Left ventricle myocardium inferior (tissue), 1 donor: Measurements from ENCODE around the gene SHE. TPM values are rescaled to one million over a fixed set of nuclear protein-coding genes. Genes with fewer than 3 reads are reported as not detected.

ENCODE experiments used
- DNase-seq: peaks from one replicate; pipeline ENCODE4 v3.0.0-alpha.2; 2020
- H3K27ac ChIP-seq: fragments of 200-600 bp; replicated peaks from 2 replicates; pipeline ENCODE4 v1.8.0; 2021
- H3K27me3 ChIP-seq: fragments of 200-600 bp; 2 replicates; pipeline ENCODE4 v1.8.0; 2021; ENCODE audit warnings: low read depth
- H3K36me3 ChIP-seq: fragments of 200-600 bp; 2 replicates; pipeline ENCODE4 v1.8.0; 2021
- H3K4me1 ChIP-seq: fragments of 200-600 bp; 2 replicates; pipeline ENCODE4 v1.8.0; 2021
- H3K4me3 ChIP-seq: fragments of 200-600 bp; 2 replicates; pipeline ENCODE4 v1.8.0; 2021; ENCODE audit warnings: mild to moderate bottlenecking, moderate library complexity
- H3K9me3 ChIP-seq: fragments of 200-600 bp; replicated peaks from 2 replicates; pipeline ENCODE4 v1.8.0; 2021
- intact Hi-C: fragments of 100-400 bp; cut with micrococcal nuclease; formaldehyde crosslinking; loops from one replicate; pipeline ENCODE4 v1.11.0; 2022
- long read RNA-seq: library from polyadenylated mRNA; unstranded; transcript quantifications from one replicate; pipeline ENCODE4 v2.0.0, GENCODE V29; 2021
- total RNA-seq: library from RNA; stranded (reverse); fragmentation: NEBNext Ultra II Directional; extraction: Animal tissue kit (Norgen Biotek cat#: 25700); gene quantifications from one replicate; pipeline ENCODE4 v1.2.1, GENCODE V29; 2021
- TF ChIP-seq, protein P1 (sequence below): fragments of 200-600 bp; IDR thresholded peaks from 2 replicates; pipeline ENCODE4 v1.8.0; 2021; ENCODE audit warnings: antibody characterized with exemption, mild to moderate bottlenecking, borderline replicate concordance
- donor health status: DM: no; HTN: yes; CAD: no; lungs with severe emphysema.

SHE gene
- 9.2 TPM for total RNA-seq
- long read RNA-seq, full-length matches to known transcripts: 11 of 24 reads
- long read RNA-seq, partial matches to known transcripts: 5 of 24 reads
- long read RNA-seq, other reads (novel, unspliced or antisense): 8 of 24 reads

DNA sequence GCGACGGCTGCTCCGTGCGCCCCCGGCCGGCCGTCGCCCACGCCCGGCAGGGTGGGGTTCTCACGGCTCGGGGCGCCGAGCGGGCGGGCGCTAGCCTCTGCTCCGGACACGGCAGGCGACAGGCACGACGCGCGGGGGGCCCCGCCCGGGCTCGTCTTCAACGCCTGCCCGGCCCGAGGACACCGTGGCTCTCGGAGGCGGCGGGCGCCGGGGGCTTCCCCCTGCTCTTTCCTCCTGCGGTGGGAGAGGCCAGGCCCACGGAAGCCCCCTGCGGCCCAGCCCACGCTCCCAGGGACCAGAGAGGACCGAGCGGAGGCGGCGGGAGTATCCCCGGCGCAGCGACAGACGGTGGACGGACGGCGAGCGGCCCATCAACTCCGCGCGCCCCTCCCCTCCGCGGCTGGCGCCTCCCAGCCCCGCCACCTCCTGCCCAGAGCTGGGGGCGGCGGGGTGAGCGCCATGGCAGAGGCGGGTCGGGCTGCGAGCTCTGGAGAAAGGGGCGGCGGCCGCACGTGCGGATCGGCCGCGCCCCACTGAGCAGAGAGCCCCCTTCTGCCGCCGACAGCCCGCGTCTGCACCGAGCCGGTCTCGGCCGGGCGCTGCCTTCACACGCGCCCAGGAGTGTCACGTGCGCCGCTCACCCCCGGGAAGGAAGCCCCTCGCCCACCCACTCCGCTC, at the start of gene SHE, which contains the start of gene TDRD10:
Gene SHE (minus strand): TSS at position 347 of the 678 bp plus-strand sequence. CDS start 386 bp downstream, outside the sequence.
Gene TDRD10 (plus strand): TSS at position 154 of the 678 bp plus-strand sequence. CDS start 4,685 bp downstream, outside the sequence.
- Histone ChIP-seq H3K4me3 (peak within 1 kb of the TSS; percentile 74), H3K9me3 (peaks cover 10% of the 10 kb centered on the region), H3K4me1 (peaks cover 45% of the 10 kb centered on the region), H3K36me3 (peaks cover 14% of the 10 kb centered on the region), H3K27ac (peak within 1 kb of the TSS; percentile 94), H3K27me3 (peaks cover 44% of the 10 kb centered on the region)
- intact Hi-C loops: no loop called here
- peak; percentile 60 for DNase-seq
- TF ChIP-seq, protein P1, sequence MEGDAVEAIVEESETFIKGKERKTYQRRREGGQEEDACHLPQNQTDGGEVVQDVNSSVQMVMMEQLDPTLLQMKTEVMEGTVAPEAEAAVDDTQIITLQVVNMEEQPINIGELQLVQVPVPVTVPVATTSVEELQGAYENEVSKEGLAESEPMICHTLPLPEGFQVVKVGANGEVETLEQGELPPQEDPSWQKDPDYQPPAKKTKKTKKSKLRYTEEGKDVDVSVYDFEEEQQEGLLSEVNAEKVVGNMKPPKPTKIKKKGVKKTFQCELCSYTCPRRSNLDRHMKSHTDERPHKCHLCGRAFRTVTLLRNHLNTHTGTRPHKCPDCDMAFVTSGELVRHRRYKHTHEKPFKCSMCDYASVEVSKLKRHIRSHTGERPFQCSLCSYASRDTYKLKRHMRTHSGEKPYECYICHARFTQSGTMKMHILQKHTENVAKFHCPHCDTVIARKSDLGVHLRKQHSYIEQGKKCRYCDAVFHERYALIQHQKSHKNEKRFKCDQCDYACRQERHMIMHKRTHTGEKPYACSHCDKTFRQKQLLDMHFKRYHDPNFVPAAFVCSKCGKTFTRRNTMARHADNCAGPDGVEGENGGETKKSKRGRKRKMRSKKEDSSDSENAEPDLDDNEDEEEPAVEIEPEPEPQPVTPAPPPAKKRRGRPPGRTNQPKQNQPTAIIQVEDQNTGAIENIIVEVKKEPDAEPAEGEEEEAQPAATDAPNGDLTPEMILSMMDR: no peak

DNA sequence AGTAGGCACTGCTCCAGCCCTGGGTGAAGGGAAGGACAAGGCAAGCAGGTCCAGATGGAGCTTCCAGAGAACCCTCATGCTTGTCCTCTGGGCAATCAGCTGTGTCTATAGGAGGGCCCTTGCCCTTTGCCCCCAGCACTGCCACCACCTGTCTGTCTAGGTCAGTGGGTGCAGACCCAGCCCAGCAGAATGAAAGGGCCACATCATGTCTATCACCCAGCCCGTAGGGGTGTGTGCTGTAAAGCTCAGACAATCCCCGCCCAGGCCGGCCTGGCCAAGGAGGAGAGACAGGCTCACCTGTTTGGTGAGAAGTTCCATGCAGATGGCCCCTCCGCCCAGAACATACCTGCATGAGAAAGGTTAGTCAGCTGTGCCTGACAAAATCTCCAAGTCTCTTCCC, 49.3 kb upstream of the SHE start:
- no peaks in the 10 kb centered on the region for H3K9me3 ChIP-seq
- intact Hi-C loops: no loop called here
- H3K4me3 ChIP-seq: no peak overlapping the region
- TF ChIP-seq, protein P1: no peak
- no peak for DNase-seq
- H3K36me3 ChIP-seq: peaks cover 76% of the 10 kb centered on the region
- no peaks in the 10 kb centered on the region for H3K27me3 ChIP-seq
- H3K4me1 ChIP-seq: peaks cover 52% of the 10 kb centered on the region
- H3K27ac ChIP-seq: no peak overlapping the region

DNA sequence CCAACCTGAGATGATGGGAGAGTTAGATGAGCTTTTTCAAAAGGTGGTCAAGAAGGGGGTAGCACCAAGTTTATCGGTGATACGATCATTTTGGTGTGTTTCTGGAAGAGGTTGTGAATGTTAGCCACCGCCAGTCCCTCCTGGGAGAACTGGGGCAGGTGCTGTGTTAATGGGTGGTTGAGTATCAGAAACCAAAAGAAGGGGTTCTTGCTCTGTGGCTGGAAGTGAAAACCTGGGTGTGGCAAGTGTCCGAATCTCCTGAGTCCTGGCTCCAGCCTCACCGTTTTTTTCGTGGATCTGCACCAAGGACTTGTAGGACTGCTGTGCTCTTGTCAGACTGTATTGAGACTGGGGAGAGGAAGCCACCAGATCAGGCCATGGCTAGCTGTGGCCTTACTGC, 48.4 kb upstream of the SHE start:
- intact Hi-C loops: no loop called here
- H3K27me3 ChIP-seq: no peaks in the 10 kb centered on the region

DNA sequence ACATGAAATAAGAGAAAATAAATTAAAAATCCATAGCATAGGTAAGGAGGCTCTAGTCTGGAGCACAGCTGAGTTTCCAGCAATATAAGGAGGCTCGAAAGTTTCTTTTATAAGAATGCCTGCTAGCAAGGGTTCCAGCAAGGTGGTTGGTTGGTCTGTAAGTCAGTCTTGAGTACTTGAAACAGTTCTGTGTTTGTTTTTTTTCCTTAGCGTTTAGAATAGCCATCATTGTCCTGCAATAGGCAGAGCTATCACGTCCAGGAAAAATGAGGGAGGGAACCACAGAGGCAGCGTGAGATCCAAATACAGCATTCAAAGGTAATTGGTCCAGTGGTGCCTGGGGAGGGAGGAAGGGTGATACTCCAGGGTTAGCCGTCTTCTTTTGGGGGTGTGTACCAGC, 47.9 kb upstream of the SHE start:
- intact Hi-C loops: no loop called here
- H3K9me3 ChIP-seq: no peaks in the 10 kb centered on the region
- no peak for DNase-seq
- peaks cover 41% of the 10 kb centered on the region for H3K4me1 ChIP-seq
- H3K4me3 ChIP-seq: no peak overlapping the region
- TF ChIP-seq, protein P1: no peak
- H3K36me3 ChIP-seq: peaks cover 69% of the 10 kb centered on the region
- no peak overlapping the region for H3K27ac ChIP-seq
- H3K27me3 ChIP-seq: no peaks in the 10 kb centered on the region

More for the DNA sequence above, 48.4 kb upstream of the SHE start:
- no peak overlapping the region for H3K27ac ChIP-seq
- peaks cover 44% of the 10 kb centered on the region for H3K4me1 ChIP-seq
- TF ChIP-seq, protein P1: no peak
- no peaks in the 10 kb centered on the region for H3K9me3 ChIP-seq
- no peak overlapping the region for H3K4me3 ChIP-seq
- H3K36me3 ChIP-seq: peaks cover 74% of the 10 kb centered on the region
- DNase-seq: no peak

DNA sequence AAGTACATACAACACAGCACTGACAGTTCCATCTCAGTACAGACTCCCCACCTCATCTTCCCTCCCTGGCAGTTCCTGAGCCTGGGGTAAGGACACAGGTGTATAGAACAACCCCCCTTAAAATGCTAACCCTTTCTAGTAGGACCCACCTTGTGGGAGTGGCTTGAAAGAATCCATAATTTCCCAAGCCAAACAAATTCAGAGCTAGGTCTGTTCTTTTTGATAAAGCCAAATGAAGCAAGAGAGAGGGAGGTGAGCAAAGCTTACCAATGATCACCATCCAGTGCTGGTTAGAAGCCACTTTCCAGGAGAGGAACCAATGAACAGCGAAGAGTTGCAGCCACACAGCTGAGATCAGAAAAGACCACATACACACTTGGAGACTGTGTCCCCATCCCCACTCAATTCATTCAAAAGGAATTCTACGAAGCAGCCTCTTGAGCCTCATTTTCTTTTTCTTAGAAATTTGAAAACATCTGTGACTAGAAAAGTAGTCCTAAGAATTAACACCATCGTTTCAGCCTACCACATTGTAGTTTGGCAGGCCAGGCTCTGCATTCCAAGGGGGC, 47.1 kb upstream of the SHE start:
- no peak overlapping the region for H3K4me3 ChIP-seq
- no peak overlapping the region for H3K27ac ChIP-seq
- TF ChIP-seq, protein P1: no peak
- no peaks in the 10 kb centered on the region for H3K27me3 ChIP-seq
- peaks cover 41% of the 10 kb centered on the region for H3K4me1 ChIP-seq
- DNase-seq: no peak
- intact Hi-C loops: loop anchor here (5.0 kb wide), 1 partner anchor 67 kb away; no protein-coding TSS in a partner anchor
- H3K36me3 ChIP-seq: peaks cover 61% of the 10 kb centered on the region
- no peaks in the 10 kb centered on the region for H3K9me3 ChIP-seq
